ENCODE data around the gene ACSBG1.
"Not testable (repeated sequence)": the region's sequence is repeated elsewhere in the genome, so short reads cannot be mapped to it uniquely, and the experiment has no call there.

The ACSBG1 gene

DNA sequence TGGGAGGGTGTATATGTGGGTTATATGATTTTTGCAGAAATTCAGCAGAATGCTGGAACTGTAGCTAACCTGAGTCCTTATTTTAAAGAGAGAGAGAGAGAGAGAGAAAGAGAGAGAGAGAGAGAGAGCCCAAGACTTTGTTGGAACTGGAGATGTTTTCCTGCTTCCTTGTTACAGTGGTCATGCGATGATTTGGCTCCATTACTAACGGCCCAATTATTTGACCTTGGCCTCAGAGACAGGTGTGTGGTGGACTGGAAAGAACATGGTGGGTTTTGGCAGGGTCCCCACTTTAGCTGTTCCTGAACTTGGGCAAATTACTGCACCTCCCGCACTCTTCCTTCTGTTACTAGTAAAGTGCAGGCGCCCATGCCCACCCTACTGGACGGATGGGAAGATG is 14.8 kb upstream of the ACSBG1 start:
- DNase-seq = no peak

DNA sequence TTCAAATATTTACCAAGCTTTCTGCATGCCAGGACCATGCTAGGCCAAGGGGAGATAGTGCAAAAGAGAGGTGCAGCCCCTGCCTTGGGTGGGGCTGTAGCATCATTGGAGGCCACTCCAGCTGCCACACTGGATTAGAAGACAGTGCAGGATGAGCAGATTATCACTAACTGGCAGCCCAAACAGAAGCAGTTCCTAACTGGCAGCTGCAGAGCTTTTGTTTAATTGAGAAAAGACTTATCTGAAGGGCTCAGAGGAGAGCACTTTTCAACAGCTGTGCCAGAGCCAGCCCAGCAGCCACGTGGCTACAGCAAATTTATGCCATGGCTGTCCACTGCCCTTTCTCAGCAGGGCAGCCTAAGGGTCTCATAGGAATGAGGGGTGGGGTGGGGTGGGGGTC is 13.5 kb upstream of the ACSBG1 start:
- no peak for DNase-seq

- DNase-seq = not testable (repeated sequence)
These were observed 11.7 kb upstream of the ACSBG1 start for GRCh38 chr15:78245976-78246620.

DNA sequence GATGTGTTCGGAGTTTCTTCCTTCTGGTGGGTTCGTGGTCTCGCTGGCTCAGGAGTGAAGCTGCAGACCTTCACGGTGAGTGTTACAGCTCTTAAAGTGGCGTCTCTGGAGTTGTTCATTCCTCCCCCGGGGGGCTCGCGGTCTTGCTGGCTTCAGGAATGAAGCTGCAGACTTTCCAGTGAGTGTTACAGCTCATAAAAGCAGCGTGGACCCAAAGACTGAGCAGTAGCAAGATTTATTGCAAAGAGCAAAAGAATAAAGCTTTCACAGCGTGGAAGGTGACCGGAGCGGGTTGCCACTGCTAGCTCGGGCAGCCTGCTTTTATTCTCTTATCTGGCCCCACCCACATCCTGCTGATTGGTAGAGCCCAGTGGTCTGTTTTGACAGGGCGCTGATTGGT is 11.0 kb upstream of the ACSBG1 start:
- not testable (repeated sequence) for DNase-seq

DNA sequence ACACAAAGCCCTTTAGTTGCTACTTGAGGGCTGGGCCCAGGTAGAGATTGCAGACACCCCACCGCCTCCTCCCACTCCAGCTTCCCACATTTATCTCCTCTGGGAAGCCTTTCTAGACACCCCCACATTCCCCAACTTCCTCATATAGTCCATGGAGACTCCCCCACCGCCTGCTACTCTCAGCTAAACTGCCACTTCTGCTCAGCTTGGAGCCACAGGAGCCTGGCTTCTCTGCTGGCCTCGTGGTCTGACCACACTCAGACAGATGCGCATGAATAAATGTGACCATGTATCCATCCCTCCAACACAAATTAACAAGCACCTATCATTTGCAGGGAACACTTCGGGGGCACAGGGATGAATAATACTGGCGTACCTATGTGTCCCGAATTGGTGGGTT is 10.5 kb upstream of the ACSBG1 start:
- DNase-seq = no peak

DNA sequence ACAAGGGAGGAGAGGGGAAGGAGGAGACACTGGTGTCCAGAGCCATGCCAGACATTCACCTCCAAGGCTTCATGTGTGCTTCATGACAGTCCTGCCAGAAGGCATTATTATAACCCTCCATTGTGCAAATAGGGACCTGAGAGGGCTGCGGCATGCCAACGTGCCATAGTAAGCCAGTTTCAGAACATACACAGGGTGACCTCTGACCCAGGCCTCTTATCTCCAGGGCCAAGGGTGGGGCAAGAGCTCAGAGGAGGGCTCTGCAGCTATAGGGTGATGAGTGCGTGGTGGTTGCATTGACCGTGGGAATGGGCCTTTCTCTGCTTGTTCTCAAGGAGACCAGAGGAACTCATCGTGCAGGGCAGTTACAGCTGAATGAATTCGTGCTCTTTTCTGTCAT is 9.7 kb upstream of the ACSBG1 start:
- no peak for DNase-seq

GRCh38 chr15:78243491-78243941 is 9.2 kb upstream of the ACSBG1 start:
- DNase-seq = no peak

DNA sequence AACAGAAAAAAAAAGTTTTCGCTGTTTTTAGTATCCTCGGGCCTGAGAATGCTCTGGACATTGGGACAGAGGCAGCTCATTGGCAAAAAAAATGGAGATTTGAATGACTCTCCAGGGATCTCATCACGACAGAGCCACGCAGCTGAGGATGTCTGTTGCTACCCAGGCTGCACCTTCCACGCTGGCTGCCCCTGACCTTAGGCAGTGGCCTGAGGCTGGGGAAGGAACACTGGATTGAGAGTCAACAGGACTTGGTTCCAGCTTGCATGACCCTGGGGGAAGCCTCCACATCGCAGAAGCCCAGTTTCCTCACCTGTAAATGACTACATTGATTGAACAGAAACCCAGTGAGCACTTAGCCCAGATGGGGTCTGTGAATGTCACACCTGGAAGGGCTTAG is 8.7 kb upstream of the ACSBG1 start:
- no peak for DNase-seq

GRCh38 chr15:78242128-78242527 is 7.8 kb upstream of the ACSBG1 start:
- peak; percentile 41 to 46 for DNase-seq

- peak; percentile 89 to 92 for DNase-seq
These were observed 6.7 kb upstream of the ACSBG1 start for GRCh38 chr15:78241017-78241416.

- no peak for DNase-seq
These were observed 5.4 kb upstream of the ACSBG1 start for GRCh38 chr15:78239811-78240210.

DNA sequence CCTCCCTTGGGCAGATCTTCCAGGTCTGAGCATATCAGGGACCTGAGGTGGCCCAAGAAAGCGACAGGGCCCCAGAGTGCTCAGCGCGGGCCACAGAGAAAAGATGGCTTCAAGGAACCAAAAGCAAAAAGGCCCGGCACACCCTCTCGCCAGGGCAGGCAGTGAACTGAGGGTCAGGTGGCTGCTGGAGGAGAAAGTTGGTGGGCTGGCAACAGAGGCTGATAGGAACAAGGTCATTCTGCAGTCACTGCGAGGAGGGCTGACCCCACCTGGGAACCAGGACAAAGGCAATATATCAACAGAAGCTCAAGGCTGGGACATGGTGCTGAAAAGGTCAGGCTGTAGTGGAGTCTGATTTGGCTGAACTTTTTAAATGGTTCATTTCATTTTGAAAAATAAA is 2.8 kb upstream of the ACSBG1 start:
- no peak for DNase-seq

- DNase-seq = no peak
These were observed 2.1 kb upstream of the ACSBG1 start for GRCh38 chr15:78236491-78236890.

GRCh38 chr15:78233496-78233895 is 869 bp downstream of the ACSBG1 start:
- DNase-seq = no peak

GRCh38 chr15:78232951-78233350 is 1.4 kb downstream of the ACSBG1 start:
- DNase-seq = no peak

GRCh38 chr15:78229431-78230406 is 4.6 kb downstream of the ACSBG1 start:
- DNase-seq = no peak

- no peak for DNase-seq
These were observed 5.9 kb downstream of the ACSBG1 start for GRCh38 chr15:78228356-78228996.

GRCh38 chr15:78225783-78226541 is 8.4 kb downstream of the ACSBG1 start:
- DNase-seq = no peak

DNA sequence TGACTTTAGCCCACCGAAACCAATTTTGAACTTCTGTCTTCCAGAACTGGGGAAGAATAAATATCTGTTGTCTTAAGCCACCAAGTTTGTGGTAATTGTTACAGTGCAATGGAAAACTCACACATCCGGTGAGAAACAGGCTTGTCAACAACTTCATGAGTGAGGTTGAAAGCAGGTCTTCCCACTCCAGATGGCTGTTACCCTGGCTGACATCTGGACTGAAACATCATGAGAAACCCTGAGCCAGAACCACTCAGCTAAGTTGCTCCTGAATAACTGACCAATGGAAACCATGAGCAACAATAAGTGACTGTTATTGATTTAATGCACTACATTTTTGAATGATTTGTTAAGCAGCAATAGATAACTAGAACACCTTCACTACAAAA is 10.3 kb downstream of the ACSBG1 start:
- DNase-seq = no peak

GRCh38 chr15:78223396-78224022 is 10.9 kb downstream of the ACSBG1 start:
- no peak for DNase-seq

- no peak for DNase-seq
These were observed 11.5 kb downstream of the ACSBG1 start for GRCh38 chr15:78222745-78223395.

DNA sequence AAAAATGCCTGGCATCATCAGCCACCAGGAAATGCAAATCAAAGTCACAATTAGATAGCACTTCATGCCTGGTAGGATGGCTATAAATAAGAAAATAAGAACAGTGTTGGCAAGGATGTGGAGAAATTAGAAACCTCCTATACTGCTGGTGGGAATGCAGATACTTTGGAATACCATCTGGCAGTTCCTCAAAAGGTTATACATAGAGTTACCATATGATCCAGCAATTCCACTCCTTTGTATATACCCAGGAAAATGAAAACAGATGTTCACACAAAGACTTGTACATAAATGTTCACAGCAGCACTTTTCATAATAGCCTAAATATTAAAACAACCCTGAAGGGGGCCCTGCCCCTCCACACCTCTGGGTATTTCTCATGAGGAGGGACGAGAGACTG is 13.7 kb downstream of the ACSBG1 start:
- DNase-seq = no peak

Data from activated T-cell treated with anti-CD3 and anti-CD28 coated beads, Interleukin-2, amount 50 U/mL, for 48 hours (primary cell).